HG03439 (cell line): ENCODE results near the gene HUNK.
"Not testable (repeated sequence)": the region's sequence is repeated elsewhere in the genome, so short reads cannot be mapped to it uniquely, and the experiment has no call there.

Experiments
- ATAC-seq: cut with Tn5 transposase; IDR thresholded peaks from one replicate; pipeline ENCODE4 v1.9.1; 2021; ENCODE audit warnings: mild to moderate bottlenecking, moderate library complexity; ENCODE audit not compliant: unreplicated experiment

The HUNK gene

GRCh38 chr21:31870472-31871193, 2.2 kb upstream of the HUNK start:
- no peak for ATAC-seq

GRCh38 chr21:31871371-31871770, 1.4 kb upstream of the HUNK start:
- ATAC-seq = not testable (repeated sequence)

GRCh38 chr21:31872072-31872451, 758 bp upstream of the HUNK start:
- ATAC-seq = no peak

- ATAC-seq = no peak
Observed at GRCh38 chr21:31873275-31873695, 465 bp downstream of the HUNK start.

GRCh38 chr21:31873696-31874599, 1.1 kb downstream of the HUNK start:
- ATAC-seq = no peak

- ATAC-seq = no peak
Observed at GRCh38 chr21:31874812-31875212, 2.0 kb downstream of the HUNK start.

- no peak for ATAC-seq
Observed at GRCh38 chr21:31875496-31876015, 2.7 kb downstream of the HUNK start.

GRCh38 chr21:31877463-31877957, 4.7 kb downstream of the HUNK start:
- no peak for ATAC-seq

- ATAC-seq = no peak
Observed at GRCh38 chr21:31878831-31879230, 6.0 kb downstream of the HUNK start.

GRCh38 chr21:31879241-31879650, 6.4 kb downstream of the HUNK start:
- ATAC-seq = no peak

GRCh38 chr21:31879911-31880310, 7.1 kb downstream of the HUNK start:
- no peak for ATAC-seq

GRCh38 chr21:31880816-31881215, 8.0 kb downstream of the HUNK start:
- no peak for ATAC-seq

- ATAC-seq = no peak
Observed at GRCh38 chr21:31882711-31883110, 9.9 kb downstream of the HUNK start.

GRCh38 chr21:31885146-31885545, 12.3 kb downstream of the HUNK start:
- no peak for ATAC-seq

- ATAC-seq = no peak
Observed at GRCh38 chr21:31886915-31887314, 14.1 kb downstream of the HUNK start.

- ATAC-seq = no peak
Observed at GRCh38 chr21:31887391-31887841, 14.6 kb downstream of the HUNK start.

GRCh38 chr21:31888936-31889371, 16.1 kb downstream of the HUNK start:
- ATAC-seq = no peak

- no peak for ATAC-seq
Observed at GRCh38 chr21:31889460-31889859, 16.6 kb downstream of the HUNK start.

- no peak for ATAC-seq
Observed at GRCh38 chr21:31892686-31893085, 19.9 kb downstream of the HUNK start.

GRCh38 chr21:31893851-31894415, 21.1 kb downstream of the HUNK start:
- ATAC-seq = no peak

- no peak for ATAC-seq
Observed at GRCh38 chr21:31894457-31894856, 21.6 kb downstream of the HUNK start.
